Astrocyte of the spinal cord (primary cell): ENCODE results near the gene DNAH10.

Experiments
- DNase-seq: peaks from one replicate; pipeline ENCODE4 v3.0.0; 2011; ENCODE audit warnings: low read depth, low spot score
- H3K4me3 ChIP-seq: 2 replicates; pipeline ENCODE4 v1.5.1; 2011; ENCODE audit warnings: low read depth, mild to moderate bottlenecking, low read length, moderate library complexity
- CTCF ChIP-seq: IDR thresholded peaks from 2 replicates; pipeline ENCODE4 v1.5.1; 2012; ENCODE audit warnings: low read depth, mild to moderate bottlenecking, low read length, inconsistent platforms
- in situ Hi-C: cut with HindIII; loops from 2 replicates; pipeline ENCODE4 v1.10.0; 2017; ENCODE audit warnings: low sequenced_read_pairs

Gene DNAH10

GRCh38 chr12:123899368-123899767 is 137.3 kb downstream of the DNAH10 start:
- no peak overlapping the region for H3K4me3 ChIP-seq
- in situ Hi-C loops = no loop called here
- TF ChIP-seq CTCF = no peak
- no peak for DNase-seq

- DNase-seq = peak; percentile 5
- TF ChIP-seq CTCF = no peak
- in situ Hi-C loops = no loop called here
- H3K4me3 ChIP-seq = no peak overlapping the region
Observed at GRCh38 chr12:123900871-123901376, 138.8 kb downstream of the DNAH10 start.

GRCh38 chr12:123902821-123903220 is 140.7 kb downstream of the DNAH10 start:
- in situ Hi-C loops = no loop called here
- no peak for DNase-seq
- TF ChIP-seq CTCF = no peak
- H3K4me3 ChIP-seq = no peak overlapping the region

- H3K4me3 ChIP-seq = no peak overlapping the region
- in situ Hi-C loops = no loop called here
- no peak for TF ChIP-seq CTCF
- DNase-seq = no peak
Observed at GRCh38 chr12:123903301-123904065, 141.4 kb downstream of the DNAH10 start.

GRCh38 chr12:123905319-123905925 is 143.3 kb downstream of the DNAH10 start:
- in situ Hi-C loops = no loop called here

More at GRCh38 chr12:123905319-123905925, 143.3 kb downstream of the DNAH10 start:
- DNase-seq = peak; percentile 76
- TF ChIP-seq CTCF = peak; percentile 78
- H3K4me3 ChIP-seq = no peak overlapping the region
